Renal cortex interstitium (tissue), 3 donors: ENCODE measurements around the gene SPATA31C2. TPM values are rescaled to one million over a fixed set of nuclear protein-coding genes. Genes with fewer than 3 reads are reported as not detected.

ENCODE experiments used
- polyA plus RNA-seq, 3 donors: library from polyadenylated mRNA; unstranded; fragments of 120-200 nt; gene quantifications; one replicate each; pipeline ENCODE4 v1.2.1, GENCODE V29; 2013; ENCODE audit not compliant: insufficient read length in 3 of 3

Gene SPATA31C2
- polyA plus RNA-seq, 3 donors: 0.59 to 0.63 (median 0.61) TPM

Other genes with a start within 250 kb of the SPATA31C2 start
- under 1 TPM; 0.55 to 0.78 (median 0.71) TPM for gene SPATA31C1, start 220.5 kb downstream of the SPATA31C2 start, polyA plus RNA-seq
- gene CDK20, start 163.9 kb downstream of the SPATA31C2 start, polyA plus RNA-seq: 10 to 100 TPM; 19.3 to 24.1 (median 20.1) TPM
- 100 to 1,000 TPM; 161 to 185 (median 164) TPM for gene SPIN1, start 250.0 kb upstream of the SPATA31C2 start, polyA plus RNA-seq